ENCODE data around the gene MYORG.

GRCh38 chr9:34322899-34323591 lies 53.7 kb downstream of the MYORG start:
- TF ChIP-seq CTCF (conservative IDR thresholded peaks at IDR 0.05; ENCODE audit: low read length) = no peak
- no peak for TF ChIP-seq EZH2phosphoT487 (IDR thresholded peaks at IDR 0.05; ENCODE audit: borderline replicate concordance)

Data from Loucy (cell line).